GM19468 (cell line): Measurements from ENCODE around the gene IRF6.

Experiments used
- ATAC-seq: cut with Tn5 transposase; IDR thresholded peaks from one replicate; pipeline ENCODE4 v1.9.1; 2021; ENCODE audit warnings: mild to moderate bottlenecking, moderate library complexity, moderate number of reproducible peaks; ENCODE audit not compliant: unreplicated experiment; ENCODE audit errors: extremely low read depth

Gene IRF6

GRCh38 chr1:209768354-209768774, 37.6 kb downstream of the IRF6 start:
- peak; percentile 74 for ATAC-seq

GRCh38 chr1:209767706-209768105, 38.2 kb downstream of the IRF6 start:
- no peak for ATAC-seq

- ATAC-seq: no peak
Measured at GRCh38 chr1:209767096-209767495, 38.8 kb downstream of the IRF6 start.

- no peak for ATAC-seq
Measured at GRCh38 chr1:209766051-209766450, 39.9 kb downstream of the IRF6 start.

- ATAC-seq: no peak
Measured at GRCh38 chr1:209761011-209761635, 44.8 kb downstream of the IRF6 start.

GRCh38 chr1:209759829-209760359, 46.0 kb downstream of the IRF6 start:
- ATAC-seq: no peak

- ATAC-seq: no peak
Measured at GRCh38 chr1:209758400-209758799, 47.5 kb downstream of the IRF6 start.

- peak; percentile 11 for ATAC-seq
Measured at GRCh38 chr1:209756615-209757445, 49.1 kb downstream of the IRF6 start.

- ATAC-seq: peak; percentile 38
Measured at GRCh38 chr1:209755926-209756614, 49.9 kb downstream of the IRF6 start, which contains the start of gene TRAF3IP3. Gene TRAF3IP3 (plus strand): TSS chr1:209756053. CDS start chr1:209760040, 3,987 bp downstream.

GRCh38 chr1:209755256-209755655, 50.7 kb downstream of the IRF6 start:
- ATAC-seq: no peak

GRCh38 chr1:209752890-209753289, 53.1 kb downstream of the IRF6 start:
- ATAC-seq: no peak

- peak; percentile 37 for ATAC-seq
Measured at GRCh38 chr1:209751627-209752231, 54.2 kb downstream of the IRF6 start.

- no peak for ATAC-seq
Measured at GRCh38 chr1:209749670-209750323, 56.1 kb downstream of the IRF6 start.

GRCh38 chr1:209749205-209749604, 56.7 kb downstream of the IRF6 start:
- ATAC-seq: no peak

- ATAC-seq: no peak
Measured at GRCh38 chr1:209748620-209749019, 57.3 kb downstream of the IRF6 start.

GRCh38 chr1:209747580-209748262, 58.2 kb downstream of the IRF6 start:
- peak; percentile 78 for ATAC-seq

GRCh38 chr1:209746451-209747165, 59.3 kb downstream of the IRF6 start:
- ATAC-seq: no peak

GRCh38 chr1:209743145-209743482, 62.8 kb downstream of the IRF6 start:
- ATAC-seq: no peak
